Prostate gland (tissue), 2 donors: ENCODE measurements around the gene SLC22A16.

Experiments
- CTCF ChIP-seq, 4 experiments: fragments of 200-600 bp in 2 of 4; fragments of 450-650 bp in 2 of 4; sonication (generic) in 2 of 4; IDR thresholded peaks; 1 replicate in 3 of 4; 2 replicates in 1 of 4; pipeline ENCODE4 v1.5.1; 2016 to 2019; ENCODE audit warnings: antibody characterized with exemption in 4 of 4, mild to moderate bottlenecking in 2 of 4, moderate library complexity in 2 of 4
- POLR2A ChIP-seq: fragments of 450-650 bp; IDR thresholded peaks from one replicate; pipeline ENCODE4 v1.6.1; 2016; ENCODE audit warnings: antibody characterized with exemption, mild to moderate bottlenecking
- POLR2AphosphoS5 ChIP-seq: sonication (generic); formaldehyde crosslinking; IDR thresholded peaks from one replicate; pipeline ENCODE4 v1.6.1; 2017; ENCODE audit warnings: antibody characterized with exemption

DNA sequence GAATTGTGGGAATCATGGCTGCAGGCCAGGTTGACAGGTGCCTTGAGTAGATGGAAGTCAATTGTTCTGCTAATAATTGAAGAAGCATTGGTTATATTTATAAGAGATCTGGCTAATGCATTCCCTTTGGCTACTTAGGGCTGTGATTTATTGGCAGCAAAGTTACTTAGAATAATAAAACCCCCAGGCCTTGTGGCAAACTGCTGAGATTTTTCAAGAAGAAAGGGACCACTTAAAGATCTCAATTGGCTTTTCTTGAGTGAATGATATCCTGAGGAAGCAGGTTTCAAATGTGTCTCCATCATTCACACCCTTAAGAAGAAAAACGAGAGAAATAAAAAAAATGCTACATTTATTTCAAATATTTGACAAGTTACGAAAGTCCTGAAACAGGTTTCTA lies 88.4 kb downstream of the SLC22A16 start:
- no peak for TF ChIP-seq CTCF (IDR thresholded peaks at IDR 0.05)
- TF ChIP-seq POLR2A = no peak
- TF ChIP-seq POLR2AphosphoS5 = no peak
